Activated gamma-delta T cell (primary cell): ENCODE measurements around the gene SLC22A5.
A peak's percentile ranks its signal among the peaks of the same experiment; 100 is the strongest.

Experiments
- DNase-seq: peaks from one replicate; lab custom pipeline; 2025; lab: John Stamatoyannopoulos, UW
- total RNA-seq, 2 donors: gene quantifications; one replicate each; lab custom pipeline; 2026; lab: John Stamatoyannopoulos, UW

The SLC22A5 gene
- 21.4 to 23.6 reads per million in 2 donors for total RNA-seq

DNA sequence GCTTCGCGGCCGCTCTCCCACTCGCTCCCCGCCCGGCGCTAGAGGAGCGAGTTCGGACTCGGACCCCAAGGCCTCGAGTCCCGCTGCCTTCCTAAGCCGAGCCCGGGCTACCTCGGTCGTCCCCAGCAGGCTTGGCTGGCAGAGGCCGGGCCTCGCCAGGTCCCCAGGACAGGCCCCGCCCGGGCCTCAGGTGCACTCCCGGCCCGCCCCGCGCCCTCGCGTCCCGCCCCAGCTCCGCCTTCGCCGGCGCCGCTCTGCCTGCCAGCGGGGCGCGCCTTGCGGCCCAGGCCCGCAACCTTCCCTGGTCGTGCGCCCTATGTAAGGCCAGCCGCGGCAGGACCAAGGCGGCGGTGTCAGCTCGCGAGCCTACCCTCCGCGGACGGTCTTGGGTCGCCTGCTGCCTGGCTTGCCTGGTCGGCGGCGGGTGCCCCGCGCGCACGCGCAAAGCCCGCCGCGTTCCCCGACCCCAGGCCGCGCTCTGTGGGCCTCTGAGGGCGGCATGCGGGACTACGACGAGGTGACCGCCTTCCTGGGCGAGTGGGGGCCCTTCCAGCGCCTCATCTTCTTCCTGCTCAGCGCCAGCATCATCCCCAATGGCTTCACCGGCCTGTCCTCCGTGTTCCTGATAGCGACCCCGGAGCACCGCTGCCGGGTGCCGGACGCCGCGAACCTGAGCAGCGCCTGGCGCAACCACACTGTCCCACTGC lies at the start of gene SLC22A5:
Gene SLC22A5 (plus strand): TSS at position 237 of the 707 bp plus-strand sequence. CDS start 263 bp downstream, at position 500.
- peak; percentile 60 for DNase-seq

DNA sequence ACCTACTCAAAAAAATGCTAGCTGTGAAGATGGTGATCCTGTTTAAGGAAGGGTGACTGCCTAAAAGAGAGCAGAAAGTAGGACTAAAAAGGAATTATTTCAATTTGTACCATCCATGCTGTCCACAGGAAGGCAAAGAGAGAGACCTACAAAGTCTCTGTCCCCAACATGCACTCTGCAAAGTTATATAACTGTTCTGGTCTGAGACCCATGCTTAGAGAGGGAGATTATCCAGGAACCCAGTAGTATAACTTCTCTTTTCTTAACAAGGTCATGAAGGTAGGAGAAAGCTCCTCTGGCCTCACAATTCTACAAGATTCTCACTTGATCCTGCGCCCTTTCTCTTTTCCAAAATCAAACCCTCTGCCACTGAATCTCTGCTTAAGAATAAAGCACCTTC lies 49.5 kb upstream of the SLC22A5 start:
- no peak for DNase-seq

DNA sequence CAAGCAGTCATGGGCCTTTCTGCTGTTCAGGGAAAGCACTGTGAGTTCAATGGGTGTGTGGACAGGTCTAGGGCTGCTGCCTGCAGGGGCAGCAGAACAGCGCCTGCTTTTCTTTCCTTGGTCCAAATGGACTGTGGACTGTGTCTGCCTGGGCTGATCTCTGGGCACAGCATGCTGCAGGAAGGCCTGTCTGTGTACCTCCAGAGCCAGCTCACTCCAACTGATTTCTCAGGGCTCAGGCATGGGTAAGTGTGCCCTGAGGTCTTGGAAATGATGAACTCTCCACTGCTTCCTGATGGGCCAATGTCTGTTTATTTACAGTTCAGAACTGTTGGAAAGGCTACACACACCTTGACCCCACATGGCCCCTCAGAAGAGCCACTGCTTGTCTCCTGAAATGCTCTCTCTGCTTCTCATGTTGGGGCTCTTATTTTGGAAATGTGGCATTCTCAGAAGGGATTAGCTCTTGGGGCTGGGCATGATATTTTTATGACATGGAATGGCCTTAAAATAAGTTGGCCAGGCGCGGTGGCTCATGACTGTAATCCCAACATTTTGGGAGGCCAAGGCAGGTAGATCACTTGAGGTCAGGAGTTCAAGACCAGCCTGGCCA lies 48.3 kb upstream of the SLC22A5 start:
- DNase-seq, result no peak

DNA sequence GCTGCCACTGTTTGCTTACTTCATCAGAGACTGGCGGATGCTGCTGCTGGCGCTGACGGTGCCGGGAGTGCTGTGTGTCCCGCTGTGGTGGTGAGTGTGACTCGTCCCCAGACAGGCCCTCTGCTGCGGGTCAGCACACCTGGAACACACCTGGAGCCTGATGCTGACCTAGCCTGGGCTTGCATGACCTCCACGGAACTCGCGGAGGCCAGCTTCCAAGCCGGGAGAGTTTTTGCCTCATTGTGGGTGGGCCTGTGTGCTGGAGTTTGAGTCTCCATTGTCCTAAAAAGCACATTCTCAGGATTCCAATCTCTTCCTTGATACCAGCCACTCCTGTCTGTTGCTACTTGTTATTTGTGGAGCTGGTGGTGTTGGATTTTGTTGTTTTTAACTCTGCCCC lies 47.2 kb upstream of the SLC22A5 start:
- no peak for DNase-seq

DNA sequence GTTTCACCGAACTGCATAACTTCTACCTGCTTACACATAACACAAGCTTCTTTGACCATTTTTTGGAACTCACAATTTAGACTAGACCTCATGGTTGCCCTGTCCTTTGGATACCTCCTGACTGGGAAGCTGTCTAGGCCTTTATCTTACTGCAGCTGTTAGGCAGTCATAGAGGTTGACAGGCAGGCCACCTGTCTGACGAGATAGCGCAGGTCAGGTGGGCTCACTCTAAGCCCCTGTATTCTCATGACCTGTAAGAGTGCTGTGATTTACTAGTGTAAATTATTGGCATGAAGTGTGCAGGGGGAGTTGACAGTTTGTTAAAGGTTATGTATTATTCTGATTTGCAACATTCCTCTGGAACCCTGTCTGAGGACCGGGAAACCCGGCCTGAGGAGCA lies 46.3 kb upstream of the SLC22A5 start:
- no peak for DNase-seq

DNA sequence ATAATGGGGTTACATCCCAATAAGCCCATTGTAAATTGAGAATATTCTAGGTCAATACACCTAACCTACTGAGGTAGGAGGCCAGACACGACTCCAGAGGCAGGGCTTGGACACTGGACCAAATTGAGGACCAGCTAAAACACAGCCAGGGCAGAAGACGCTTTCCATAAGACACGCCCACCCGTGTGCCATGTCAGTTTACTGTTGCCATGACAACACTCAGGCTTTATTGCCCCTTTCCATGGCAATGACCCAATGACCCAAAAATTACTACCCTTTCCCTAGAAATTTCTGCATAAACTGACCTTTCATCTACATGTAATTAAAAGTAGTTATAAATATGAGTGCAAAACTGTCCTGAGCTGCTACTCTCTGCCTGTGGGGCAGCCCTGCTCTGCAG lies 43.8 kb upstream of the SLC22A5 start:
- no peak for DNase-seq

DNA sequence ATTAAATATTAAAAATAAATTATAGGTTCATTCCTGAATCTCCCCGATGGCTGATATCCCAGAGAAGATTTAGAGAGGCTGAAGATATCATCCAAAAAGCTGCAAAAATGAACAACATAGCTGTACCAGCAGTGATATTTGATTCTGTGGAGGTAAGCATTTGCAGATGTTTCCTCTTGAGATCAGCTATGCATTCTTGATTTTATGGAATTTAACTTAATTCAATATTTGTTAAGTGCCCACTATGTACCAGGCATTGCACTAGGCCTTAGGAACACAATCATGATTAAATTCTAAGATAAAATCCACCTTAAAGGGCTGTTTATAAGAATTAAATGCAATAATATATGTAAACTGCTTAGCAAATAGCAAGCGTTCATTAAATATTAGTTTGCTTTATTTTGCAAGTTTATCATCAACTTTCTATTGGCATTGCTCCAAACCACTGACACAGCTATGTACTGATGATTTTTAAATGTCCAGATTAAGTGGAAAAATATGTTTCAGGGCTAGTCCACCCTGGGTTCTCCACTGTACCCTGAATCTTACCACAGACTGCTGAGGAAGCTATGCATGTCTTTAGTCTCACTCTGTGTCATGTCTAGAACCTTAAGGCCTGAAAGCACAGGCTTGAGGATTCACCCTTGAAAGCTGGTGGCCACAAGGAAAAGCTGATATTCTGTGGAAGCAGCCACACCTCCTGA lies 42.1 kb upstream of the SLC22A5 start:
- DNase-seq, result no peak

DNA sequence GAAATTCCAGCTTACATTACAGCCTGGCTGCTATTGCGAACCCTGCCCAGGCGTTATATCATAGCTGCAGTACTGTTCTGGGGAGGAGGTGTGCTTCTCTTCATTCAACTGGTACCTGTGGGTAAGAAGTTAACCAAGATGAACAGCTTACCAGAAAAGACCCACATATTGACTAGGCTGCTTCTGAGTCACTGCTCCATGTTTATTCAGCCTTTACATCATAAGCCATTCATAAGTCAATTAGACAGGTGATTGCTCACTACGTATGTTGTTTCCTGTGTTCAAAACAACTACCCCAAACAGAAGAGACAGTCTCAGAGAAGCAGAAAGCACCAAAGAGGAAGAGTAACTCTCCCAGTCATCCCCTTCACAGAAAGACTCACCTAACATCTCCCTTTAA lies 34.7 kb upstream of the SLC22A5 start:
- DNase-seq, result no peak

DNA sequence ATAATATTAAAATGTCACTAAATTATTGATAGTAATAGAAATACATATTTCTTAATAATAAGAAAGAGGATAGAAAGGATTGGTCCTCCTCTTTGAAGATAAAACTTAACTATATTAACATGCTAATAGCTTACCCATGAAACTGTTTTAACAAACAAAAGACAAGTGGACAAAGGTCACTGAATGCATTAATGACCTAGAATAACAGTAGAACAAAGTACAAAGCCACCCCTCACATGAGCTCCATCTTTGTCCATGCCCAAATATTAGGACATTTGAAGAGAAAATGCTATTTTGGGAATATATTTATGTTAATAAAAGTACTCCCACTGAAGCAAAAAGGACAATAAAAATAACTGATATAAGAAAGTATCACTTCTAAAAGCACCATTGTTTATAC lies 34.1 kb upstream of the SLC22A5 start:
- DNase-seq, result no peak

DNA sequence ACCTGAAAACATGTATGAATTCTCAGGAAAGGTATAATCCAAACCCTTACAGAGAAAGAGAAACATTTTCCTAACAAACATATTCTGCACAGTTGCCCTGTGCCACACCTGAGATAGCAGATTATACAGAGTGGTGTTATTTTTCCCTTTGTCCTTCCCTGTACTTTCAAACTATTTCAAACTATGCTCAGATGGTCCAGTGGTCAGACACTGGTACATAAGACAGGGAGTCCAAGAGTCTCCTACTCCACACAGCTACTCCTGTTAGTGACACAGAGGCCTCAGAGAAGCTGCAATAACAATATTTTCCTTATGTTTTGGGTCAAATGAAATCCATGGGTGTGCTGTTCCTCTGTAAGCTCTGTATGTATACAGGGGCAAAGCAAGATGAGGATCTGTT lies 30.0 kb upstream of the SLC22A5 start:
- DNase-seq, result no peak

DNA sequence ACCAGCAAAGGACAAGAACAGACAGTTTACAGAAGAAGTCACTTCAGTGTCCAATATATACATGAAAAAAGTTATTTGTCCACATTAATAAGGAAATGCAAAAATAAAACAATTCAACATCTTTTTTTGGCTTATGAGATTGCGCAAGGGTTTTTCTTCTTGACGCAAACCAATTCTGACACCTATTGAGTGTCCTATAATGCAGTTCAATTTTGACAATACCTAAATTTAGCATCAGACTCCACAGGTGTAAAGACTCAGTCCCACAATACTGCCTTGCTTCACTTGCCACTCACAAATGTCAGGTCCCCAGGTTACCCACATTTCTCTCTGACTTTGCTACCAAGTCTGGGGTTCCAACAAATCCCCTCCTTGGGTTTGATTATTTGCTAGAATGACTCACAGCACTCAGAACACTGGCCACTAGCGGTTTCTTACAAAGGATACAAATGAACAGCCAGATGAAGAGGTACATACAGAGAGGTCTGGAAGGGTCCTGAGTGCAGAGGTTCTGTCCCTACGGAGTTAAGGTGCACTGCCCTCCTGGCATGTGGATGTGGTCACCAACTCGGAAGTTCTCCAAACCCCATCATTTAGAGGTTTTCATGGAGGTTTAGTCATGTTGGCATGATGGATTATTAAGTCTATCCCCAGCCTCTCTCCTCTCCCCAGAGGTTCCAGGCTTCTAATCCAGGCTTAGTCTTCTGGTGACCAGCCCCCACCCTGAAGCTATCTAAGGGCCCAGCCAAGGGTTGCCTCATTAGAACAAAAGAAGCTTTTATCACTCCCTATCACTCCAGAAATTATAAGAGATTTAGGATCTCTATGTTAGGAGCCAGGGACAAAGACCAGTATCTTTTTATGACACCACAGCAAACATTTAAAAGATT lies 27.0 kb upstream of the SLC22A5 start:
- DNase-seq, result no peak

DNA sequence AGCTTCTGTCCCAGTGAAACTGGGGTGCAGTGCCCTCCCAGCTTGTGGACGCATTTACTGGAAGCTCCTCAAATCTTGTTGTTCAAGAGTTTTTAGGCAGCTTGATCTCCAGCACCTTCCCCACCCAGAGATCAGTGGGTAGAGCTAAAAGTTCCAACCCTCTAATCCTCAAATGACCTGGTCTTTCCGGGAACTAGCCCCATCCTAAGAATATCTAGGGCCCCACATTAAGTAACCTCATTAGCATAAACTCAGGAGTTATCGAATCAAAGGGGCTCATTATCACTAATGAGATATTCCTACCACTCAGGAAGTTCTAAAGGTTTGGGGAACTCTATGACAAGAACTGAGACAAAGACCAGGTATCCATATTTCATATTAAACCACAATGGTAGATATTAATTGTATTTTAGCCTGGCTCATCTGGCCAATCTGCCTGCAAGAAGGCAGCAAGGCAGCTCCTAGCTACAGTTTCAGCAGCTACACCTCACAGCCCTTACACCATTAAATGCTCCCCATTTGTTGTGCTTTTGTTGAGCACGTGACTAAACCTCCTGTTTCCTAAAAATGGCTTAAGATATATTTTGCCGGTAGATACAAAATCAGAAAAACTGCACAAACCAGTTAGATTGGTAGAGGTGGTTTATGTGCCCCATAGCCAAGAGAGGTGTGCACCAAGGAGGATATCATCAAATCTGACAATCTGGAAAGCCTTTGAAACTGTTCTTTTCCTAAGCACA lies 24.6 kb upstream of the SLC22A5 start:
- no peak for DNase-seq

DNA sequence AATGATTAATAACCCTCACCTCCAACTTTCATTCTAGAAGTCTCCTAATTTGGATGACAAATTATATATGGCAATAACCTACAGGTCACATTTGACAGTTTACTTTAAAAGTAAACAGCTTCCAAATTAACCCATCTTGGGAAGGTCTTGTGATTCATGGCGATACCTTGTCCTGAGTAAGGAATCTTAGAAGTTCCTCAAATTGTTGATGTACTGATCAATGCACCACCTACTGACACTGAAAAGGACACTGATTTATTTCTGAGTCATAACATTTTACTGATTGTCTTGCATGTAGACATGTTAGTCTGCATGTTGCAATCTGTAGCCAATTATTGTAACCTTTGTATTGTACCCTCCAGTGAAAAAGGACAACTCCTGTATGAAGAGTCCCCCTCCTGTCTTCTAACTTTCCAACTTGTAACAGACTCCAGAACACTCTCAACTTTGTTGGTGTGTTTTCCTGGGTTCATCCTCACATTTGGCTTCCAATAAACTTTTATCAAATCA lies 16.0 kb upstream of the SLC22A5 start:
- DNase-seq, result no peak

DNA sequence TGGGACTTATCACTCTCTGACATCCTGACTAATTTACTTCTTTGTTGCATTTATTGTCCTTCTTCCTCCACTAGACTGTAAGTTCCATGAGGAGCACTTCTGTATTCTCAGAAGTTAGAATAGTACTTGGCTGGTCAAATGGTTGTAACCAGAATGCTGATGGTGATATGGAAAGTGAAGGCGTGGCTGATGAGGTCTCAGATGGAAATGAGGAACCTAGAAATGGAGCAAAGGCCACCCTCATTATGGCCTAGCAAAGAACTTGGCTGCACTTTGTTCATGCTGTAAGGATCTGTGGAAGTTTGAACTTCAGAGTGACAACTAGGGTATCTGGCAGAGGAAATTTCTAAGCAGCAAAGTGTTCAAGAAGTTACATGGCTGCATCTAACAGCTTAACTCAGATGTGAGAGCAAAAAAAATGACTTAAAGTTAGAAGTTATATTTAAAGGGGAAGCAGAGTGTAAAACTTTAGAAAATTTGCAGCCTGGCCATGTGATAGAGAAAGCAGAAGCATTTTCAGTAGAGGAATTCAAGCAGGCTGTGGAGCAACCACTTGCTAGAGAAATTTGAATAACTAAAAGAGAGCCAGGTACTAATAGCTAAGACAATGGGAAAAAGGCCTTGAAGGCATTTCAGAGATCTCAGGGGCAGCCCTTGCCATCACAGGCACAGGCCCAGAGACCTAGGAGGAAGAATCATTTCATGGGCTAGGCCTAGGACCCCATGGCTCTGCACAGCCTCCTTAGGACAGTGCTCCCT lies 14.9 kb upstream of the SLC22A5 start:
- DNase-seq, result no peak

DNA sequence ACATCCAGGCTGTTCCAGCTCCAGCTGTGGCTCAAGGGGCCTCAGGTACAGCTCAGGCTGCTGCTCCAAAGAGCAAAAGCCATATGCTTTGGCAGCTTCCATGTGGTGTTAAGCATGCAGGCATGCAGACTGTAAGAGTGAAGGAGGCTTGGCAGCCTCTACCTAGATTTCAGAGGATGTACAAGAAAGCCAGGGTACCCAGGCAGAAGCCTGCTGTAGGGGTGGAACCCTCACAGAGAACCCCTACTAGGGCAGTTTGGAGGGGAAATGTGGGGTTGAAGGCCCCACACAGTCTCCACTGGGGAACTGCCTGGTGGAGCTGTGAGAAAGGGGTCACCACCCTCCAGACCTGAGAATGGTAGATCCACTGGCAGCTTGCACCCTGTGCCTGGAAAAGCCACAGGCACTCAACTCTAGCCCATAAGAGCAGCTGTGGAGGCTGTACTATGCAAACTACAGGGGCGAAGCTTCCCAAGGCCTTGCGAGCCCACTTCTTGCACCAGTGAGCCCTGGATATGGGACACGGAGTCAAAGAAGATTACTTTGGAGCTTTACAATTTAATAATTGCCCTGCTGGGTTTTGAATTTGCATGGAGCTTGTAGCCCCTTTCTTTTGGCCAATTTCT lies 14.3 kb upstream of the SLC22A5 start:
- DNase-seq, result no peak

DNA sequence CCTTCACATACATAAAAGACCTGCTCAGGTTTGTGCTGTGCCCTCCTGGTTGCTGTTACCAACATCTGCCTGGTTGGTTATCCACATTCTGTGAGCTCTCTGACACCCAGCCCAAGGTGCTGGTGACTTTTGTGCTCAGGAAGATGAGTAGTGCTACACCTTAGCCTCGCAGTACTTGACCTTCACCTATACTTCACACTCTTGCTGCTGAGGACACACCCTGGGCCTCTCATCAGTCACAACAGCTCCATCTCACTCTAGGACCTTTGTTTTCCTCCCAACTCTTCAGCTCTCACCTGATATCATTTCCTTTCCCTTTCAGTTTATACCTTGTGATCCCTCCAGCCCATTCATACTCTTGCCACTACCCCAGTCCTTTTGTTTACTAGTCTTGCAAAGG lies 10.7 kb upstream of the SLC22A5 start:
- no peak for DNase-seq

DNA sequence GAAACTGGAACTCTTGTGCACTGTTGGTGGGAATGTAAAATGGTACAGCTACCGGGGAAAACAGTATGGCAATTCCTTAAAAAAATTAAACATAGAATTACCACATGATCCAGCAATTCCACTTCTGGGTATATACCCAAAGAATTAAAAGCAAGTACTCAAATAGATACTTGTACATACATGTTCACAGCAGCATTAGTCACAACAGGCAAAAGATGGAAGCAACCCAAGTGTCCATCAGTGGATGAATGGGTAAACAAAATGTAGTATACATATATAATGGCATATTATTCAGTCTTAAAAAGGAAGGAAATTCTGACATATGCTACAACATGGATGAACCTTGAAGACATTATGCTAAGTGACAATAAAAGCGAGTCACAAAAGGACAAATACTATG lies 7.4 kb upstream of the SLC22A5 start:
- no peak for DNase-seq

DNA sequence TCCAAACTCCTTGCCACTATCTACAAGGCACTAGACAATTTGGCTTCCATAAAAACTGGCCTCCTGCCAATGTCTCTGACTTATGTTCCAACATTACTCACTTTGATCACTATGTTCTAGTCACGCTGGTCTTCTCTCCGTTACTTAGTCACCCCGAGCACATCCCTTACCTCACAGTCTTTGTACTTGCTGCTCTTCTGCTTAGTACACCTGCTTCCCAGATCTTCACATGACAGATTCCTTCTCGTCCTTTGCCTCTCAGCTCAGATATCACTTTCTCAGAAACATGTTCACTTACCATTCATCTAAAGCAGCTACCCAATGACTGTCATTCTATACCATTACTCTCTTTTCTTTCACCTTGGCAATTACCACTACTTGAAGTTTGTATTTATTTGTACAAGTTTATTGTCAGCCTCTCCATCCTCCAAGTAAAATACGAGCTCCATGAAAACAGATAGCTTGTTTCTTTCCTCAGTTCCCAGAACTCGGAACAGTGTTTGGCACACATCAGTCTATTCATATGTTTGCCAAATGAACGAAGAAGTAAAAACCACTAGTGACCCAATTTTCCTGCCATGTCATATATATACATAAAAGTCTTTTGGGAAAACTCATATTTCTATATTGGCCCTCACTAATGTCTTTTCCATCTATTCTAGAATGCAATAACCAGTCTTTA lies 5.9 kb upstream of the SLC22A5 start:
- no peak for DNase-seq

DNA sequence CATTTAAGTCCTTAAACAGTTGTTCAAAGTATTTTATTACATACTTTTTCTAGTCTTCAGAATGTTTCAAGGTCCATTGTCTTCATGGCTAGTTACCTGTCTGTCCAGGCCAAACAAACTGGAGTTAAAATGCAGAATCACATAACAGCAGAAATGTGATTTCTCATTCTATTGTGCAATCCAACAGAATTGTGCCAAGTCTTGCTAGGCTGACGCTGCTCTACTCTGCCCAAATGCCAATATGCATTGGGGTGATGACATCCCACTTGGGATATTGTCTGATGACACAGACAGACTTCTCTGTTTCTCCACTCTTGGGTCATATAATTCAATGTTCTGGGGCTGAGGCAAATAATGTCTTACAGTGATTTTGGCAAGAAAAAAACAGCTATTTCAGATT lies 5.2 kb upstream of the SLC22A5 start:
- no peak for DNase-seq
